ENCODE data around the gene CDH8. TPM values are rescaled to one million over a fixed set of nuclear protein-coding genes. Genes with fewer than 3 reads are reported as not detected.

CDH8 gene
- total RNA-seq, 4 donors from 2014 or later = 1.5 TPM; not detected in 3

- intact Hi-C loops (cut with DNase I; ENCODE audit: low total_unique reads) = no loop called here
- TF ChIP-seq POLR2A (IDR thresholded peaks at IDR 0.05) (no peak), EP300 (IDR thresholded peaks at IDR 0.05; ENCODE audit: low read depth) (no peak), CTCF (IDR thresholded peaks at IDR 0.05) (no peak), POLR2AphosphoS5 (IDR thresholded peaks at IDR 0.05) (no peak)
- in situ Hi-C loops (cut with MboI; ENCODE audit: low pct_ligation_motif_present in 1 of 4, low pct_unique_long_range_greater_than_20kb in 1 of 4, low sequenced_read_pairs in 3 of 4) = no loop called here
- Histone ChIP-seq H3K4me3 (no peak overlapping the region), H3K4me1 (no peaks in the 10 kb centered on the region), H3K9me3 (no peaks in the 10 kb centered on the region), H3K36me3 (no peaks in the 10 kb centered on the region), H3K27me3 (no peaks in the 10 kb centered on the region), H3K27ac (no peak overlapping the region)
- WGBS, 2 donors (ENCODE audit: low coverage in 1 of 2) = 48 to 58% methylated on average over 3 of the region's 3 CpGs
- DNase-seq = no peak
These were observed 14.6 kb upstream of the CDH8 start for GRCh38 chr16:62050793-62051192.

DNA sequence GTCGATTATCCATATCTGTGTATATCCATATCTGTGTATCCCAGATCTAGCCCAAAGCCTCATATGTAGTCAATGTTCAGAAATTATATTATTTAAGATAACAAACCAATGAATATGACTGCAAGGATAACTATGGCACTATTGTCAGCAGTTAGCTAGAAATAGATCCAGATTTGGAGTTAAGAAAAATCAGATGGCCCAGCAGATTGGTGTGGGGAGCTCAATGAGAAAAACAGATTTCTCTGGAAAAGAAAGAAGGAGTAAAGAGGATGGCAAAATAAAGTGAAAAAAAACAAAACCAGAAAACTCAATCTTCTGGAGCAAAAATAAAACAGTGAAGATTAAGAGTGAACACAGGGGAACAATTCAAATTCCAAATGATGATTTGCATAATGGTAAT, 10.6 kb upstream of the CDH8 start:
- in situ Hi-C loops (cut with MboI; ENCODE audit: low pct_ligation_motif_present in 1 of 4, low pct_unique_long_range_greater_than_20kb in 1 of 4, low sequenced_read_pairs in 3 of 4) = no loop called here
- Histone ChIP-seq H3K4me3 (no peak overlapping the region), H3K27me3 (no peaks in the 10 kb centered on the region), H3K9me3 (no peaks in the 10 kb centered on the region), H3K4me1 (no peaks in the 10 kb centered on the region), H3K36me3 (no peaks in the 10 kb centered on the region), H3K27ac (no peak overlapping the region)
- no peak for TF ChIP-seq CTCF (IDR thresholded peaks at IDR 0.05)
- TF ChIP-seq EP300 (IDR thresholded peaks at IDR 0.05; ENCODE audit: low read depth) = no peak
- no peak for TF ChIP-seq POLR2A (IDR thresholded peaks at IDR 0.05)
- no peak for TF ChIP-seq POLR2AphosphoS5 (IDR thresholded peaks at IDR 0.05)
- 91 to 92% methylated on average over 1 of the region's 1 CpG for WGBS, 2 donors (ENCODE audit: low coverage in 1 of 2)
- DNase-seq = no peak
- intact Hi-C loops (cut with DNase I; ENCODE audit: low total_unique reads) = no loop called here

GRCh38 chr16:62041401-62041800, 5.2 kb upstream of the CDH8 start:
- H3K4me3 ChIP-seq = no peak overlapping the region
- in situ Hi-C loops (cut with MboI; ENCODE audit: low pct_ligation_motif_present in 1 of 4, low pct_unique_long_range_greater_than_20kb in 1 of 4, low sequenced_read_pairs in 3 of 4) (no loop called here), intact Hi-C loops (cut with DNase I; ENCODE audit: low total_unique reads) (no loop called here)
- no peaks in the 10 kb centered on the region for H3K4me1 ChIP-seq
- no peaks in the 10 kb centered on the region for H3K36me3 ChIP-seq
- DNase-seq = no peak
- H3K9me3 ChIP-seq = no peaks in the 10 kb centered on the region
- H3K27ac ChIP-seq = no peak overlapping the region
- 5 to 6% methylated on average over 4 of the region's 4 CpGs for WGBS, 2 donors (ENCODE audit: low coverage in 1 of 2)
- peak in 1 of 5 experiments; percentile 15 for TF ChIP-seq CTCF (IDR thresholded peaks at IDR 0.05)
- TF ChIP-seq EP300 (IDR thresholded peaks at IDR 0.05; ENCODE audit: low read depth) = no peak
- H3K27me3 ChIP-seq = peaks cover 11% of the 10 kb centered on the region

DNA sequence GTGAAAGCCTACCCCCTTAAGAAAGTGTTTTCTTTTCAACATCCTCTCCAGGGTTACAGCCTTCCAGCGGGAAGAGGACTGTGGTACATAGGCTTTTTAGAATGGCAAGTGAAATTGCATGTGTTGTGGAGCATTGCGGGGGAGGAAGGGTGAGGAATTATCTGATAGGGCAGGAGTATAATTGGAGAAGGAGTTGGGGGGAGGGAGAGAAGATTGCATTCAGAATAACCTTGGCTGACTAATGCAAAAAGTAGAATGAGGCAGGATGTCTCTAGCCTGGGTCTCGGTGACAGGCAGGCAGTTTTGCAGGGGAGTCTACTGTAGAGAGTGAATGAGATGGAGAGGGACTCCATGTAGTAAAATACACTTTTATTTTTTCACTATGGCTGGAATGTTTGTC, 2.4 kb upstream of the CDH8 start:
- Histone ChIP-seq H3K36me3 (no peaks in the 10 kb centered on the region), H3K4me3 (no peak overlapping the region), H3K27me3 (peaks cover 33% of the 10 kb centered on the region), H3K27ac (no peak overlapping the region), H3K4me1 (no peaks in the 10 kb centered on the region), H3K9me3 (no peaks in the 10 kb centered on the region)
- WGBS, 2 donors (ENCODE audit: low coverage in 1 of 2) = 40% methylated on average over 3 of the region's 3 CpGs
- DNase-seq = no peak
- intact Hi-C loops (cut with DNase I; ENCODE audit: low total_unique reads) (loop anchor here (5.0 kb wide), 1 partner anchor 536 kb away; no protein-coding TSS in a partner anchor), in situ Hi-C loops (cut with MboI; ENCODE audit: low pct_ligation_motif_present in 1 of 4, low pct_unique_long_range_greater_than_20kb in 1 of 4, low sequenced_read_pairs in 3 of 4) (no loop called here)
- TF ChIP-seq EP300 (IDR thresholded peaks at IDR 0.05; ENCODE audit: low read depth) = no peak
- TF ChIP-seq POLR2A (IDR thresholded peaks at IDR 0.05) = no peak
- no peak for TF ChIP-seq CTCF (IDR thresholded peaks at IDR 0.05)
- no peak for TF ChIP-seq POLR2AphosphoS5 (IDR thresholded peaks at IDR 0.05)
